Activated naive CD4-positive, alpha-beta T cell treated with anti-CD3 and anti-CD28 coated beads for 36 hours (primary cell): ENCODE data around the gene KDM4C. TPM values are rescaled to one million over a fixed set of nuclear protein-coding genes. Genes with fewer than 3 reads are reported as not detected.

Experiments used
- CTCF ChIA-PET: fragments of 350-600 bp; sonication (Branson Sonifier 250); formaldehyde crosslinking; loops from one replicate; lab custom pipeline; 2021; ENCODE audit warnings: antibody characterized with exemption; lab: Charles Lee
- DNase-seq: peaks from one replicate; pipeline ENCODE4 v3.0.0-alpha.2; 2020
- H3K27ac Mint-ChIP-seq: one replicate; pipeline ENCODE4 v1.8.0; 2021; ENCODE audit warnings: mild to moderate bottlenecking, mixed read lengths
- H3K27me3 Mint-ChIP-seq: one replicate; pipeline ENCODE4 v1.8.0; 2021; ENCODE audit warnings: low read depth, mixed read lengths
- H3K36me3 Mint-ChIP-seq: one replicate; pipeline ENCODE4 v1.8.0; 2021; ENCODE audit warnings: low read depth, mixed read lengths
- H3K4me1 Mint-ChIP-seq: one replicate; pipeline ENCODE4 v1.8.0; 2021; ENCODE audit warnings: low read depth, mixed read lengths
- H3K4me3 Mint-ChIP-seq: one replicate; pipeline ENCODE4 v1.8.0; 2021; ENCODE audit warnings: mild to moderate bottlenecking, moderate library complexity, mixed read lengths
- H3K9me3 Mint-ChIP-seq: one replicate; pipeline ENCODE4 v1.8.0; 2021; ENCODE audit warnings: mixed read lengths
- intact Hi-C: fragments of 100-400 bp; cut with micrococcal nuclease; formaldehyde crosslinking; loops from one replicate; pipeline ENCODE4 v1.15.1; 2023
- total RNA-seq, 2 experiments: library from RNA; stranded (reverse); gene quantifications; one replicate each; pipeline ENCODE4 v1.2.3, GENCODE V29; 2021

Gene KDM4C
- total RNA-seq, 2 experiments from 2014 or later, result 27.4 to 28.9 TPM

DNA sequence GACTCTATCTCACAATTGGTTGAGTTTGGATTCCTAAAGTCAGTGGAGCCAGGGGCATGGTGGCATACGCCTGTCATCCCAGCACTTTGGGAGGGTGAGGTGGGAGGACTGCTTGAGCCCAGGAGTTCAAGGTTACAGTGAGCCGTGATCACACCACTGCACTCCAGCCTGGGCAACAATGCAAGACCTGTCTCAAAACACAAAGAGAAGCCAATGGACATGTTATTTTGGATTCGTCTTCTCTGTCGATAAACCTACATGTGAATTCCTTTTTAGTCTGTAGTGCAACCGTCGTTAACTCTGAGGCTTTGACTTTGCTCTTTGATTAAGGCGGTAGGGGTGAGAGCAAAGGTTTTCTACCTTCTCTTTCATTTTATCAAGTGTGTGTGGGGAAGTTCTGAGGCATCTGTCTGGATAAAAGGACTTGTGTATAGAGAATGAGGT lies 142.7 kb downstream of the KDM4C start:
- CTCF ChIA-PET, result no interaction called here
- Mint-ChIP-seq H3K4me1 (peaks cover 38% of the 10 kb centered on the region), H3K4me3 (no peak overlapping the region)

DNA sequence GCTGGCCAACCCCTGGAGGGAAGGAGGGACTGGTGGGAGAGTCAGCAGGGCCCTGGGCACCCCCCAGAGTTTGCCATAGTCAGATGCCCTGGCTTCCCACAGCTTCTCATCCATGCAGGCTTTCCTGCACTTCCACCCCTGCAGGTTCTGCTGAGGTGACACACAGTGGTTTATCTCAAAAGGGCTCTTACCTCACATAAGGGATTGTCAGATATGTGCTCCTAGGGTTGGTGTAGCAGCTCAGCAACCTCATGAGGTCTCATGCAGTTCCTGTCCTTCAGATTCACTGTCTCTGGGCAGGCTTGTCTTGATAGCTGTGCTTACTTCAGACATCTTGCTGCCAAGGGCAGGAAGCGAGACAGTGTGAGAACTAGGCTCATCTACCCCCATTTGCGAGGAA lies 143.4 kb downstream of the KDM4C start:
- no peak overlapping the region for H3K4me3 Mint-ChIP-seq
- no peak for DNase-seq
- CTCF ChIA-PET, result no interaction called here
- no peaks in the 10 kb centered on the region for H3K9me3 Mint-ChIP-seq
- peaks cover 37% of the 10 kb centered on the region for H3K4me1 Mint-ChIP-seq
- H3K27ac Mint-ChIP-seq, result peak overlapping the region; percentile 14
- no peaks in the 10 kb centered on the region for H3K27me3 Mint-ChIP-seq
- intact Hi-C loops, result no loop called here
- H3K36me3 Mint-ChIP-seq, result peaks cover 13% of the 10 kb centered on the region

More for the DNA sequence above, 142.7 kb downstream of the KDM4C start:
- intact Hi-C loops, result no loop called here
- Mint-ChIP-seq H3K36me3 (peaks cover 14% of the 10 kb centered on the region), H3K9me3 (no peaks in the 10 kb centered on the region), H3K27ac (no peak overlapping the region), H3K27me3 (no peaks in the 10 kb centered on the region)
- DNase-seq, result no peak

DNA sequence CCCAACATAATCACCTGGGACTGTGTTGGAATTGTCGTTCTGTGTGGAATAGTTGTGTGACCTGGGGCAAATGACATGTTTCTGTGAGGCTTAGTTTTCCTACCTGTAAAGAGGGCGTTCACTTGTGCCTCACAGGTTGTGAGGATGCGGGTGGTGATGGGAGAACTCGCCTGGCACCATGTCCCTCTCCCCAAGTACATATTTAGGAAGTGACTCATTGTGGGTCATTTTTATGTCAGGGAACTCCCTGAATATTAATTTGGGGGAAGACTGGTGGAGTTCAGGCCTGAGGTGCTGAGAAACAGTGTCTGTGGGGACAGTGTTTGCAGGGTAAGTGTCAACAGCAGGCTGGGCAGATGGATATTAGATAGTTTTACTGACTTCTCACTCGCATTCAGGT lies 144.7 kb downstream of the KDM4C start:
- H3K36me3 Mint-ChIP-seq, result peaks cover 7% of the 10 kb centered on the region
- intact Hi-C loops, result no loop called here
- CTCF ChIA-PET, result no interaction called here
- H3K27ac Mint-ChIP-seq, result no peak overlapping the region
- H3K9me3 Mint-ChIP-seq, result no peaks in the 10 kb centered on the region
- no peaks in the 10 kb centered on the region for H3K27me3 Mint-ChIP-seq
- peak; percentile 17 for DNase-seq
- H3K4me3 Mint-ChIP-seq, result no peak overlapping the region
- H3K4me1 Mint-ChIP-seq, result peaks cover 27% of the 10 kb centered on the region

DNA sequence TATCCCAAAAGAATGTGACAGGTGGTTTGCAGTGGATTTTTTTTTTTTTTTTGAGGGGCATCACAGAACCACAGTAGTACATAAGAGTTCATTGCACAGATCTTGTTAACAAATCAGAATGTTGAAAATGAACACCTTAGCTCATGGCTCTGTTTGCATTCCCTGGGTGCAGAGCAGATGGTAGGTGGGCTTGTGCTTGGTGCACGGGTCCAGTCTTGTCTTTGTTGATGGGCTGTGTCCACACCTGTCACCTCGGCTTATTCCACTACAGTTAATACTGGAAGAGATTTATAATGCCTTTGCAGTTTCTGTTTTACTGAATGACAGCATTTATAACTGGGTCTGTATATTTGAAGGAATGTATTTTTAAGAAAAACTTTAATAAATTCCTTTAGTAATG lies 146.6 kb downstream of the KDM4C start:
- Mint-ChIP-seq H3K9me3 (no peaks in the 10 kb centered on the region), H3K27ac (no peak overlapping the region), H3K36me3 (peaks cover 3% of the 10 kb centered on the region), H3K4me3 (no peak overlapping the region), H3K27me3 (no peaks in the 10 kb centered on the region), H3K4me1 (peaks cover 22% of the 10 kb centered on the region)
- CTCF ChIA-PET, result no interaction called here
- intact Hi-C loops, result no loop called here
- DNase-seq, result no peak

DNA sequence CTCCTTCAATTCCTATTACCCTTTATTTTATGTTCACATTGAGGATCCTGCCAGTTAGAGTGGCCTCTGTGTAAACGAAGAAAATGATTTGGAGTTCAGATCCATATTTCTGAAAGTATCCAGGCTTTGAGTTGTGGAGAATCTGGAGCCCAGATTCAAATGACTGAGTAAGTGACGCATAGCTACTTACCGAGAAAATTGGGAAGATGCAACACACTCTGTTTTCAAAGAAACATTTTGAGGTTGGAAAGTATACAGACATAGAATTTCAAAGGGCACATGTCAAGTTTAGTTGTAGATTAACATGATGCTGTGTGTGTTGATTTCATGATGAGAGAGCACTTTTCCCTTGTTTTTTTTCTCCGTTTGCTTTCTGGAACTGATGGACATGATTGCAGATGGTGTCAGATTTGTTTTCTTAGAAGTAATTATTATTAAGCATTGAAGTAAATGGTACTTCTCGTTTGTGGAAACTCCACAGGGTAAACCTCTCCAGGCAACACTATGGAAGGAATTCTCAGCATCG lies 148.1 kb downstream of the KDM4C start:
- peaks cover 14% of the 10 kb centered on the region for H3K4me1 Mint-ChIP-seq
- no peaks in the 10 kb centered on the region for H3K9me3 Mint-ChIP-seq
- H3K36me3 Mint-ChIP-seq, result peaks cover 3% of the 10 kb centered on the region
- intact Hi-C loops, result no loop called here
- DNase-seq, result no peak
- H3K27ac Mint-ChIP-seq, result no peak overlapping the region
- H3K4me3 Mint-ChIP-seq, result no peak overlapping the region
- CTCF ChIA-PET, result interaction anchor here (0.7 kb wide), 1 partner anchor 81 kb away, joined by 3 read pairs; no protein-coding TSS in a partner anchor
- H3K27me3 Mint-ChIP-seq, result no peaks in the 10 kb centered on the region

DNA sequence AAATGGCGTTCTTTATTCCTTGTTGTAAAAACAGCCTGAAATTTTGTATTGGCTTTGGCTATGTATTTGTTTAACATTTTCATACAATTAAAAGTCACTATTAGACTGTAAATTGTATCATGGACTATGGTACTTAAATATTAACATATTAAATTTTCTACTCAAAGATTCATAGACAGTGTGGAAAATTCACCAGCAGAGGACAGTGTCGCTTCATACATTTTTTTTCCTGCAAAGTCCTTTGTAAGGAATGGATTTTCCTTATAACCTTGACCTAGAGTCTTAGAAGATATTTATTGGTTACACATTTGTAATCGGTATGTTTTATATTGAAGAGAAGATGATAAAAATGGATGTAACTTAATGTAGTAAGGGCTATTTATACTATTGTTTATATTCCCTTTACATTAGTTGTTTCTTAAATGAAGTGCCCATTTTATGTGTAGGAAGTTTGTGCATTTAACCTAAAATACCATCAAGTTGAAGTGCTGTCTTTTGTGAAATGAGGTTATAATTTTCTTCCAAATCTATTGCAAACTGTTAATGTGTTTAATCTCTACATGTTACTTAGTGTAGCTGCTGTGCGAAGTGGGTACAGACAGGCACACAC lies 150.1 kb downstream of the KDM4C start:
- Mint-ChIP-seq H3K27ac (no peak overlapping the region), H3K36me3 (no peaks in the 10 kb centered on the region), H3K9me3 (no peaks in the 10 kb centered on the region), H3K27me3 (no peaks in the 10 kb centered on the region), H3K4me1 (peaks cover 5% of the 10 kb centered on the region), H3K4me3 (no peak overlapping the region)
- no peak for DNase-seq
- CTCF ChIA-PET, result interaction anchor here (0.9 to 1.6 kb wide), 2 partner anchors 10 to 81 kb away, joined by 3 to 9 read pairs; no protein-coding TSS in a partner anchor
- intact Hi-C loops, result loop anchor here (1.0 kb wide), 1 partner anchor 628 kb away; no protein-coding TSS in a partner anchor

DNA sequence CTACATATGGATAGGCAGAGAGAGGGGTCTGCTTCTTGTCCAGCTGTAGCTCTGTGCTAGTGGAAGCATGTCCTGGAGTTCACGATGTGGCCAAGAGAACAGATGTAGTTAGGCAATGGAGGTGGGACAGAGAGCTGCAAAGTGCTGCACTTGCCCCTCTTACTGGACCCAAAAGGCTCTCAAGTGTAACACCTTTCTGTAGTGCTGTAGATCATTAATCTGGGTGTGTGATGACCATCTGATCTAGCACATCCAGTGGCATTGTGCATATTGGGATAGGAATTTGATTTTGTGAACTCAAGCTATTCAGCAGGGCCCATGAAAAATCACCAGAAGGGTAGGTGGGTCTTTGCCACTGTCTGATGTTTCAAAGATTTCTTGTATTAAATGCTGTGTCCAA lies 151.4 kb downstream of the KDM4C start:
- CTCF ChIA-PET, result interaction anchor here (0.6 to 1.6 kb wide), 5 partner anchors 82 to 277 kb away, joined by 3 to 9 read pairs (median 4); no protein-coding TSS in a partner anchor
- H3K27ac Mint-ChIP-seq, result no peak overlapping the region
- peaks cover 5% of the 10 kb centered on the region for H3K4me1 Mint-ChIP-seq
- DNase-seq, result no peak
- no peaks in the 10 kb centered on the region for H3K36me3 Mint-ChIP-seq
- H3K9me3 Mint-ChIP-seq, result no peaks in the 10 kb centered on the region
- intact Hi-C loops, result no loop called here
- no peak overlapping the region for H3K4me3 Mint-ChIP-seq
- no peaks in the 10 kb centered on the region for H3K27me3 Mint-ChIP-seq

DNA sequence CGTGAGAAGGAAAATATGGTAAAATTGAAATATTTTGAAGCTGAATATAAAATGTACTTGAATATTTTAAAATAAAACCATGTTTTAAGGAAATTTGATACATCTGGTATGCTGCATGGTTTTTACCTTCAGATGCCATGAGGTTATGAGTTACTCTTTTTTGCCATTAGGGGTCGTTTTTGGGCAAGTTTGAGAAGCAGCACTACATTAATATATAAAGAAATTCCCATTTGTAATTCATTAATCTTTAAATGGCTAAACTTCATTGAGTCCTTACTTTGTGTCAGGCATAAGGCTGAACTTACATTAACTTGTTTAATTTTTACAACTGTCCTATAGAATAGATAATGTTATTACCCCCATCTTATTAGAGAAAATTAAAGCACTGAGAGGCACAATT lies 152.3 kb downstream of the KDM4C start:
- no peak overlapping the region for H3K27ac Mint-ChIP-seq
- CTCF ChIA-PET, result interaction anchor here (0.7 to 0.8 kb wide), 2 partner anchors 164 to 276 kb away, joined by 3 to 4 read pairs; no protein-coding TSS in a partner anchor
- H3K4me3 Mint-ChIP-seq, result no peak overlapping the region
- no peaks in the 10 kb centered on the region for H3K27me3 Mint-ChIP-seq
- H3K9me3 Mint-ChIP-seq, result no peaks in the 10 kb centered on the region
- intact Hi-C loops, result loop anchor here (1.0 to 5.0 kb wide), 2 partner anchors 147 to 276 kb away; no protein-coding TSS in a partner anchor
- H3K36me3 Mint-ChIP-seq, result no peaks in the 10 kb centered on the region
- DNase-seq, result no peak
- peaks cover 5% of the 10 kb centered on the region for H3K4me1 Mint-ChIP-seq

DNA sequence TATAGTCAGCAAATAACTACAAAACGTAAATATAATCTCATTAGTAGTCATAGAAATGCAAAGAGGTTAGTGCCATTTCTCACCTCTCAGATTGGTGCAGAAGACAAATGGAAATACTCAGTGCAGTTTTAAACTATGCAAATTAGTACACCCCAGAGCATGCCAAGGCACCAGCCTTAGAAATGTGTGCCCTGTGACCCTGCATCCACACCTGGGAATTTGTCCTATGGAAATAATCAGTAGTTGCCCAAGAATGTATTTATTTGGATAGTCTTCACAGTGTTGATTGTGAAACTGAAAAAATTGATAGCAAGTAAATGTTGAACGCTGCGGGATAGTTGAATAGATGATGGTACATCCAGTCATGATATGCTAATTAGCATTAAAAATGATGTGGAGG lies 152.7 kb downstream of the KDM4C start:
- intact Hi-C loops, result loop anchor here (1.0 to 5.0 kb wide), 2 partner anchors 147 to 276 kb away; no protein-coding TSS in a partner anchor
- Mint-ChIP-seq H3K36me3 (no peaks in the 10 kb centered on the region), H3K4me3 (no peak overlapping the region), H3K9me3 (no peaks in the 10 kb centered on the region), H3K27me3 (no peaks in the 10 kb centered on the region), H3K27ac (no peak overlapping the region), H3K4me1 (peaks cover 5% of the 10 kb centered on the region)
- DNase-seq, result no peak
- CTCF ChIA-PET, result no interaction called here

DNA sequence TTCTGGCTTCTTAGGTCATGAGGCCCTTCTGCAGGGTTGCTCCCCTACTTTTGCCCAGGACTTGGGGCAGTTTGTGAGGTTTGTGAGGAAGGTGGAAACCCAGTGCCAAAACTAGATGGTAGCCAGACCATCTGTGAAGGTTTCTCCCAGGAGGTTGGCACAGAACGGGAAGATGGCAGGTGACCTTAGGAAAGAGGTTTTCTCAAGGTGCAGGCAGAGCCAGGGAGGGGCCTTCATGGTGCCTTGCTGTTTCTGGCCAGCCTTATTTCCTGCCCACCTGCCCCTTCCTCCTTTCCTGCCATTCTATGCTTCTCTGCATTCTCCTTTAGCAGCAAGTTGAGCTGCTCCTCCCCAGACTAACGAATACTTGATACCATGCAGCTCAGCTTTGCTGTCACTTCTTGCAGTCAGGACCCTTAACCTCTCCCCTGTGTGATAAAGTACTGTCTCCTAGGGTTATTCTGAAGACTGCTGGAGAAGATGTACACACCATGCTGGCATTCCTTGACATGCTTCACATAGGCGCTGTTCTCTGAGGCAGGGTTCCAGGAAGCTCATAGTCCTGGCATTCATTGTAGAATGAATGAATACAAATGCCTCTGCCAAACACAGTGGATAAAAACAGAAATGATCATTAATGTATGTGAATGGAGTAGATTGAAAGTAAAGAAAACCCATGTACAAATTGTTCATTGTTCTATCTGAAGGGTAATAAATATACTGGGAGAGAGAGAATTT lies 154.3 kb downstream of the KDM4C start:
- no peak overlapping the region for H3K4me3 Mint-ChIP-seq
- CTCF ChIA-PET, result no interaction called here
- intact Hi-C loops, result loop anchor here (5.0 kb wide), 1 partner anchor 145 kb away; no protein-coding TSS in a partner anchor

DNA sequence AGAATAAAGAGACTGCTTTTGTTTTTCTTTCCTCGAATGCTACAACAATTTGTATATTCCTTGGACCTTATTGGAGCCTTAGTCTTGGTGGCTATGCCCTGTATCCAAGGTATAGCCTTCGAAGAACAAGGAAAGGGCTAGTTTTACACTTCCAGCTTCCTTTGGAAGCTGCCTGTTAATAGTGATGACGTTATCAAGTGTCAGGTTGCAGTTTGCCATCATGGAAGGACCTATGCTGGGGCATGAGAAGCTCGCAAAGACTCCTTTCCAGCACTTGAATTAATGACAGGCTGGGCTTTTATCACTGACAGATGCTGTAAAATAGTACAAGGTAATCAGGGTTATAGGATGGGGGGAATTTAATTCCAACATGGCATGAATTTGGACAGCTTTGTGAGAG lies 157.9 kb downstream of the KDM4C start:
- CTCF ChIA-PET, result interaction anchor here (0.6 kb wide), 1 partner anchor 428 kb away, joined by 5 read pairs; no protein-coding TSS in a partner anchor
- Mint-ChIP-seq H3K4me1 (peaks cover 27% of the 10 kb centered on the region), H3K9me3 (peaks cover 3% of the 10 kb centered on the region), H3K27ac (no peak overlapping the region), H3K27me3 (no peaks in the 10 kb centered on the region), H3K4me3 (no peak overlapping the region), H3K36me3 (peaks cover 14% of the 10 kb centered on the region)
- intact Hi-C loops, result no loop called here
- DNase-seq, result no peak

More for the DNA sequence above, 154.3 kb downstream of the KDM4C start:
- Mint-ChIP-seq H3K27ac (no peak overlapping the region), H3K27me3 (no peaks in the 10 kb centered on the region), H3K4me1 (peaks cover 9% of the 10 kb centered on the region), H3K9me3 (no peaks in the 10 kb centered on the region), H3K36me3 (peaks cover 6% of the 10 kb centered on the region)
- DNase-seq, result no peak

DNA sequence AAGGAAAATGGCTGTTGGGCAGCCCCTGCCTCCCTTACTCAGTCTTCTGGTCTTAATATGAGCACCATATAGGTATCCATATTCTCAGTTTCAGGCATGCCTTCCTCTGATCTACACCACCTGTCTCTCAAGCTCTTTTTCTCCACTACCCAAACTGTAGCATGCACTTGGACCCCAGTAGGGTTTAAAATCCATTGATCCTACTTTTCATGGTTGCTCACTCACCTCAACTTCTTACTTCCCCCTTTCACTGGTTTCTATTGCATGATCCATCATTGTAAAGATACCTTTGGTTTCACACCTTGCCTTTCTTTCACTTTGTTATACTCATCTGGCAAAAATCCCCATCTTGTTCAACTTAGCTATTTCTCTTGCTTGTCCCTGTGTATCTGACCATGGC lies 159.4 kb downstream of the KDM4C start:
- intact Hi-C loops, result no loop called here
- CTCF ChIA-PET, result no interaction called here
- Mint-ChIP-seq H3K4me1 (peaks cover 38% of the 10 kb centered on the region), H3K9me3 (peaks cover 3% of the 10 kb centered on the region), H3K36me3 (peaks cover 25% of the 10 kb centered on the region), H3K27ac (no peak overlapping the region), H3K27me3 (no peaks in the 10 kb centered on the region), H3K4me3 (no peak overlapping the region)
- no peak for DNase-seq
